Measurements from ENCODE around the gene RYR3. TPM values are rescaled to one million over a fixed set of nuclear protein-coding genes. Genes with fewer than 3 reads are reported as not detected.
"Not testable (repeated sequence)": the region's sequence is repeated elsewhere in the genome, so short reads cannot be mapped to it uniquely, and the experiment has no call there.

The RYR3 gene
- total RNA-seq, 4 donors from 2014 or later: 9.1 to 64.0 (median 30.4) TPM

- no peaks in the 10 kb centered on the region for H3K4me1 ChIP-seq
- H3K9me3 ChIP-seq: no peaks in the 10 kb centered on the region
- H3K27ac ChIP-seq: no peak overlapping the region
- H3K36me3 ChIP-seq: no peaks in the 10 kb centered on the region
- intact Hi-C loops (cut with DNase I; ENCODE audit: low total_unique reads): no loop called here
- no peaks in the 10 kb centered on the region for H3K27me3 ChIP-seq
- TF ChIP-seq CTCF (IDR thresholded peaks at IDR 0.05): no peak
- TF ChIP-seq POLR2A (IDR thresholded peaks at IDR 0.05): no peak
- no peak for DNase-seq
- H3K4me3 ChIP-seq: no peak overlapping the region
Observed at GRCh38 chr15:33561407-33561806, 250.6 kb downstream of the RYR3 start.

- Histone ChIP-seq H3K27me3 (no peaks in the 10 kb centered on the region), H3K4me1 (no peaks in the 10 kb centered on the region), H3K9me3 (no peaks in the 10 kb centered on the region), H3K27ac (no peak overlapping the region), H3K4me3 (no peak overlapping the region), H3K36me3 (no peaks in the 10 kb centered on the region)
- DNase-seq: no peak
- TF ChIP-seq POLR2A (IDR thresholded peaks at IDR 0.05): no peak
- TF ChIP-seq CTCF (IDR thresholded peaks at IDR 0.05): no peak
- intact Hi-C loops (cut with DNase I; ENCODE audit: low total_unique reads): no loop called here
Observed at GRCh38 chr15:33561967-33562366, 251.2 kb downstream of the RYR3 start.

GRCh38 chr15:33565094-33565493 is 254.3 kb downstream of the RYR3 start:
- H3K27ac ChIP-seq: no peak overlapping the region
- H3K36me3 ChIP-seq: no peaks in the 10 kb centered on the region
- no peak overlapping the region for H3K4me3 ChIP-seq
- no peak for DNase-seq
- intact Hi-C loops (cut with DNase I; ENCODE audit: low total_unique reads): no loop called here
- H3K27me3 ChIP-seq: no peaks in the 10 kb centered on the region
- no peaks in the 10 kb centered on the region for H3K9me3 ChIP-seq
- no peaks in the 10 kb centered on the region for H3K4me1 ChIP-seq
- TF ChIP-seq POLR2A (IDR thresholded peaks at IDR 0.05) (no peak), CTCF (IDR thresholded peaks at IDR 0.05) (no peak)

GRCh38 chr15:33567652-33568051 is 256.9 kb downstream of the RYR3 start:
- no peaks in the 10 kb centered on the region for H3K4me1 ChIP-seq
- H3K4me3 ChIP-seq: no peak overlapping the region
- H3K36me3 ChIP-seq: no peaks in the 10 kb centered on the region
- no peak overlapping the region for H3K27ac ChIP-seq
- no peaks in the 10 kb centered on the region for H3K9me3 ChIP-seq
- no peak for DNase-seq
- no peak for TF ChIP-seq CTCF (IDR thresholded peaks at IDR 0.05)
- intact Hi-C loops (cut with DNase I; ENCODE audit: low total_unique reads): no loop called here
- no peaks in the 10 kb centered on the region for H3K27me3 ChIP-seq

- Histone ChIP-seq H3K4me3 (no peak overlapping the region), H3K27ac (no peak overlapping the region), H3K27me3 (no peaks in the 10 kb centered on the region), H3K36me3 (no peaks in the 10 kb centered on the region), H3K9me3 (no peaks in the 10 kb centered on the region), H3K4me1 (no peaks in the 10 kb centered on the region)
- TF ChIP-seq CTCF (IDR thresholded peaks at IDR 0.05): no peak
- TF ChIP-seq POLR2A (IDR thresholded peaks at IDR 0.05): no peak
- intact Hi-C loops (cut with DNase I; ENCODE audit: low total_unique reads): no loop called here
- DNase-seq: no peak
Observed at GRCh38 chr15:33569036-33569435, 258.3 kb downstream of the RYR3 start.

GRCh38 chr15:33577911-33578310 is 267.1 kb downstream of the RYR3 start:
- H3K4me3 ChIP-seq; intact Hi-C loops (cut with DNase I; ENCODE audit: low total_unique reads); H3K27ac ChIP-seq; H3K36me3 ChIP-seq; H3K9me3 ChIP-seq; H3K27me3 ChIP-seq; H3K4me1 ChIP-seq; DNase-seq: not testable (repeated sequence)
